ENCODE measurements around the gene RXFP4.

RXFP4 gene

DNA sequence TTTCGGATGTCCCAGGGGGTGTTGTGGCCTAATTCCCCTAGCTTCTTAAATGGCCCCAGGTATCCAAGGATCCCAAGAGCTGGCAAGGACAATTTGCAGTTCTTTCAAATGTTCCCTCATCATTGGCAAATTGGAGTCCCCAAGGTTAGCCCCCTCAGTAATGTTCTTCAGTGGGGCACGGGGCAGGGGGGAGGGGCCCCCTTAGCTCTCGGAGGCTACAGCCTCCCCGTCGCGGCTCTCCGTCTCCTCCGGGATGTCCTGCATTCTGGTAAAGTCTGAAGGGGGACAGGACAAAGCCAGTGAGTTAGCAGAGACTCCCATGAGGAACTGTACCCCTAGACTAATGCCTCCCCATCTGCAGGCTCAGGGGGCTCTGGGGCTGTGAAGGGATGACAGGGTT is 6.3 kb downstream of the RXFP4 start:
- DNase-seq (ENCODE audit: low read depth), result no peak
- TF ChIP-seq, protein P1, sequence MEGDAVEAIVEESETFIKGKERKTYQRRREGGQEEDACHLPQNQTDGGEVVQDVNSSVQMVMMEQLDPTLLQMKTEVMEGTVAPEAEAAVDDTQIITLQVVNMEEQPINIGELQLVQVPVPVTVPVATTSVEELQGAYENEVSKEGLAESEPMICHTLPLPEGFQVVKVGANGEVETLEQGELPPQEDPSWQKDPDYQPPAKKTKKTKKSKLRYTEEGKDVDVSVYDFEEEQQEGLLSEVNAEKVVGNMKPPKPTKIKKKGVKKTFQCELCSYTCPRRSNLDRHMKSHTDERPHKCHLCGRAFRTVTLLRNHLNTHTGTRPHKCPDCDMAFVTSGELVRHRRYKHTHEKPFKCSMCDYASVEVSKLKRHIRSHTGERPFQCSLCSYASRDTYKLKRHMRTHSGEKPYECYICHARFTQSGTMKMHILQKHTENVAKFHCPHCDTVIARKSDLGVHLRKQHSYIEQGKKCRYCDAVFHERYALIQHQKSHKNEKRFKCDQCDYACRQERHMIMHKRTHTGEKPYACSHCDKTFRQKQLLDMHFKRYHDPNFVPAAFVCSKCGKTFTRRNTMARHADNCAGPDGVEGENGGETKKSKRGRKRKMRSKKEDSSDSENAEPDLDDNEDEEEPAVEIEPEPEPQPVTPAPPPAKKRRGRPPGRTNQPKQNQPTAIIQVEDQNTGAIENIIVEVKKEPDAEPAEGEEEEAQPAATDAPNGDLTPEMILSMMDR (conservative IDR thresholded peaks at IDR 0.05; ENCODE audit: low read length), result no peak
- no peak overlapping the region for H3K4me3 ChIP-seq (ENCODE audit: low read length)

DNA sequence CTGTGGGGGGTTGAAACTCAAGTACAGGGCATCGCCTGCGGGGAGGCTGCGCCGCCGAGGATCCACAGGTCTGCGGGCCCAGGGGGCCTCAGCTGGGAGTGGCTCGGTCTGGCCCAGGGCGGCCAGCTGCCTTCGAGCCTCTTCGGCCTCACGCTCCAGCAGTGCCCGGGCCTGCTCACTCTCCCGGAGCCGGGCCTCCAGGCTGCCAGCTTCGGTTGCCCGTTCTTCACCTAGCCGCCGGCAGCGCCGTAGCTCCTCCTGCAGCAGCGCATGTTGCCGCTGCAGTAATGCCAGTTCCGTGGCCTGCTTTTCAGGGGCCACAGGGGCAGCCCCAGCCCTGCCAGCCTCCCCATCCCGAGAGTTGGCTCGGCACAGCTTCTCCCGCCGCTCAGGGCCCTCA is 9.4 kb downstream of the RXFP4 start:
- DNase-seq (ENCODE audit: low read depth), result no peak
- TF ChIP-seq, protein P1 (conservative IDR thresholded peaks at IDR 0.05; ENCODE audit: low read length), result no peak

DNA sequence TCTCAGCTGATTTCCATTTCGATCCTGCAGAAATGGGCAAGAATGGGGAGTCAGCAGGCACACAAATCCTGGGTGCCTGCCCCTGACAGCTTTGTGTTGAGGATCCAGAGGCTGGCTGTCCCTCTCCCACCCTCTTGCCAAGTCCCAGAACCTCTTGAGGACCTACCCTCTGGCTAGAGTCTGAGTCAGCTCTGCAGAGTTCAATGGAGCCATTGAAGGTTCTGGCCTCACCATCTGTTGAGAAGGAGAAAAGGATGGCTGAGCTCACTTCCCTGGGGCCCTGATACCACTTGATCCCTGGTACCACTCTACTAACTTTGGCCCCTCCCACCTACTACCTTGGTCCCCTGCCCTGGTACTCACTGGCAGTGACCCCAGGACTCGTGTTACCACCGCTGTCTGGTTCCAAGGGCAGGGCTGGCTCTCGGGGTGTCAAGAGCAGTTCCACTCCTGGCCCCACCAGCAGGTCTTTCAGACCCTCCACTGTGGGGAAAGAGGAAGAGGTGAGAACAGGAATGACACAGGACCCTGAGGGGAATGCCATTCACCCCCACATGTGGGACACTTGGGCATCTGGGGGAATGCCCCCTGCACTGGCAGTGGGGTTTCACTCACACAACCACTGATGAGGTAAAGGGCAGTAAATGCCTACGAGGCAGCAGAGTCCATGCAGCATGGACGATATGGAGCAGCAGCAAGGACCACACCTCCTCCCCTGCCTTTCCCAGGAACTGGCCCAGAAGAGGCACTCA is 10.5 kb downstream of the RXFP4 start:
- no peak overlapping the region for H3K4me3 ChIP-seq (ENCODE audit: low read length)
- TF ChIP-seq, protein P1 (conservative IDR thresholded peaks at IDR 0.05; ENCODE audit: low read length), result no peak
- DNase-seq (ENCODE audit: low read depth), result no peak

More for the DNA sequence above, 9.4 kb downstream of the RXFP4 start:
- no peak overlapping the region for H3K4me3 ChIP-seq (ENCODE audit: low read length)

DNA sequence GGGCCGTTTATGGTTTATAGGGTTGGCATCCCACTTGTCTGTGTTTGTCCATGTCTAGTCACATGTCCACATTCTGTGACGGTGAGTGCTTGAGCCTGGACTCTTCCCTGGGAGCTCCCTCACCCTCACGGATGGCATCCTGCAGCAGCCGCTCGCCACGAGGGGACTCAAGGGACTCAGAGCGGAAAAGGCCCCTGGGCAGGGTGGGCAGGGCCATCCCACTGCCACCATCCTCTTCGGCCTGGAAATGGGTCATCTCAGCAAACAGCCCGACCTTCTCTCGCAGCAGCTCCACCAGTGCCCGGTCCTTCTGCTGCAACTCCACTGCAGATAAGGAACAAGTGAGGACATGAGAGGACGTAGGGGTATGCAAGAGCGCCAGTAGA is 11.1 kb downstream of the RXFP4 start:
- TF ChIP-seq, protein P1 (conservative IDR thresholded peaks at IDR 0.05; ENCODE audit: low read length), result no peak
- H3K4me3 ChIP-seq (ENCODE audit: low read length), result no peak overlapping the region
- DNase-seq (ENCODE audit: low read depth), result no peak

DNA sequence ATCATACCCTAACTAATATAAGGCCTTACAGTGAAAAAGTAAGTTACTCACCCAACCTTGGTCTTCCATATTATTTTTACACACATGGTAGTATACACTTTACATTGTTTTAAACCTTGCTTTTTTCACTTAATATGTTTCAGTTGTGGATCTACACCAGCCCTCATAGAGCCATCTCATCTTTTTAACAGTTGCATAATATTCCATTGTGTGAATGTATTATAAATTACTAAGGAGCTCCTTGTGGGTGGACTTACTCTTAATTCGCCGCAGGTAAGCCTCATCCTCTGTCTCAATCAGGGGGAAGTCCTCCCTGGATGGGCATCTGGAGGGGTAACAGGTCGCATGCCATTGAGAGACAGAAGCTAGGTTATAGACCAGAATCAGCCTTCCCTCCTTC is 13.2 kb downstream of the RXFP4 start:
- H3K4me3 ChIP-seq (ENCODE audit: low read length), result no peak overlapping the region
- TF ChIP-seq, protein P1 (conservative IDR thresholded peaks at IDR 0.05; ENCODE audit: low read length), result no peak
- DNase-seq (ENCODE audit: low read depth), result no peak

DNA sequence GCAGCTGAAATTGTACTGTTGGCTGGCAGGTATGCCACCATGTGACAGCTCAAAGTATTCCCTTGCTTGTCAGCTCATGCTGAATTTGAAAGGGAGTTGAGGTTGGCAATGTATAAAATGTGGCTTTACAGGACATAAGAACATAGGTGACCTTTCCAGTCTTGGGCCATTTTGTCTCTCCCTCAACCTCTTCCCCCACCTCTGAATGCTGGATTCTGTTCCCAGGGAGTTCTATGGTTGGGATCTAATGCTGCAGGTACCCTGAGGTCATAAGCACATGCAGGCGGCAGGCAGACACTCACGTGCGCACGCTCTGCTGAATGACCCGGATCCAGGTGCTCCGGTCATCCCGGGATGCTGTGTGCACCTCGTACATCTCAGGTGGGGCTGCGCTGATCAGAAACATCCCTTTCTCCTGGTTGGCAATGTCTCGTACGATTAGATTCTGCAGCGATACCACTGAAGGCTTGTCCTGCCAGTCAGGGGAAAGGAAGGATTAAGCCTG is 16.0 kb downstream of the RXFP4 start:
- no peak overlapping the region for H3K4me3 ChIP-seq (ENCODE audit: low read length)
- TF ChIP-seq, protein P1 (conservative IDR thresholded peaks at IDR 0.05; ENCODE audit: low read length), result no peak
- no peak for DNase-seq (ENCODE audit: low read depth)

DNA sequence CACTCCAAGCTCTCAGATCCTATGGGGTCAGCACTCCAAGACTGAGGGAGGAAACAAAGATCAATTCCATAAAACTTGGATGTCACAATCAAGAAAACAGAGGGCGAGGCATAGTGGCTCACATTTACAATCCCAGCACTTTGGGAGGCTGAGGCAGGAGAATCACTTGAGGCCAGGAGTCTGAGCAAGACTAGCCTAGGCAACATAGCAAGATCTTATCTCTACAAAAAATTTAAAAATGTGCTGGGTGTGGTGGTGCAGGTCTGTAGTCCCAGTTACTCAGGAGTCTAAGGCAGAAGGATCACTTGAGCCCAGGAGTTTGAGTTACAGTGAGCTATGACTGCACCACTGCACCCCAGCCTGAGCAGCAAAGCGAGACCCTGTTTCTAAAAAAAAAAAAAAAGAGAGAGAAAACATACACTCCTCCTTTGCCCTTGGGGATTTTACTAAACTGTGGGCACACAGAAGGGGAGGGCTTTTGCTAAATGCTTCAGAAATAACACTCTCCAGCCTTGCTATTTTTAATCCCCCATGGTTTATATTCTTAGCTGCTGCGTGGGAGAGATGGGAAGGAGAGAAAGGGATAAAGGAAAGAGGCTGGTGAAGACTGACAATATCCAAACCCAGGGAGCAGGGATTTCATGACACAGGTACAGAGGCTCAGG is 18.8 kb downstream of the RXFP4 start:
- no peak for DNase-seq (ENCODE audit: low read depth)
- H3K4me3 ChIP-seq (ENCODE audit: low read length), result no peak overlapping the region
- TF ChIP-seq, protein P1 (conservative IDR thresholded peaks at IDR 0.05; ENCODE audit: low read length), result no peak

Measured in AG10803 (cell line).